ENCODE measurements around the gene GNPNAT1. TPM values are rescaled to one million over a fixed set of nuclear protein-coding genes. Genes with fewer than 3 reads are reported as not detected.

The GNPNAT1 gene
- total RNA-seq, 4 donors from 2014 or later: 9.4 to 27.3 (median 15.0) TPM

GRCh38 chr14:52801014-52801712 lies 9.8 kb upstream of the GNPNAT1 start:
- TF ChIP-seq POLR2A (IDR thresholded peaks at IDR 0.05): no peak
- TF ChIP-seq, protein P1, sequence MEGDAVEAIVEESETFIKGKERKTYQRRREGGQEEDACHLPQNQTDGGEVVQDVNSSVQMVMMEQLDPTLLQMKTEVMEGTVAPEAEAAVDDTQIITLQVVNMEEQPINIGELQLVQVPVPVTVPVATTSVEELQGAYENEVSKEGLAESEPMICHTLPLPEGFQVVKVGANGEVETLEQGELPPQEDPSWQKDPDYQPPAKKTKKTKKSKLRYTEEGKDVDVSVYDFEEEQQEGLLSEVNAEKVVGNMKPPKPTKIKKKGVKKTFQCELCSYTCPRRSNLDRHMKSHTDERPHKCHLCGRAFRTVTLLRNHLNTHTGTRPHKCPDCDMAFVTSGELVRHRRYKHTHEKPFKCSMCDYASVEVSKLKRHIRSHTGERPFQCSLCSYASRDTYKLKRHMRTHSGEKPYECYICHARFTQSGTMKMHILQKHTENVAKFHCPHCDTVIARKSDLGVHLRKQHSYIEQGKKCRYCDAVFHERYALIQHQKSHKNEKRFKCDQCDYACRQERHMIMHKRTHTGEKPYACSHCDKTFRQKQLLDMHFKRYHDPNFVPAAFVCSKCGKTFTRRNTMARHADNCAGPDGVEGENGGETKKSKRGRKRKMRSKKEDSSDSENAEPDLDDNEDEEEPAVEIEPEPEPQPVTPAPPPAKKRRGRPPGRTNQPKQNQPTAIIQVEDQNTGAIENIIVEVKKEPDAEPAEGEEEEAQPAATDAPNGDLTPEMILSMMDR (IDR thresholded peaks at IDR 0.05): no peak
- Histone ChIP-seq H3K4me1 (no peaks in the 10 kb centered on the region), H3K9me3 (no peaks in the 10 kb centered on the region), H3K36me3 (no peaks in the 10 kb centered on the region), H3K27ac (peak overlapping the region in 3 of 4 donors; percentile 42 to 63 (median 51)), H3K27me3 (no peaks in the 10 kb centered on the region), H3K4me3 (no peak overlapping the region)
- intact Hi-C loops (cut with DNase I): no loop called here
- WGBS, 2 donors: 55 to 70% methylated on average over 5 of the region's 5 CpGs
- no peak for DNase-seq

DNA sequence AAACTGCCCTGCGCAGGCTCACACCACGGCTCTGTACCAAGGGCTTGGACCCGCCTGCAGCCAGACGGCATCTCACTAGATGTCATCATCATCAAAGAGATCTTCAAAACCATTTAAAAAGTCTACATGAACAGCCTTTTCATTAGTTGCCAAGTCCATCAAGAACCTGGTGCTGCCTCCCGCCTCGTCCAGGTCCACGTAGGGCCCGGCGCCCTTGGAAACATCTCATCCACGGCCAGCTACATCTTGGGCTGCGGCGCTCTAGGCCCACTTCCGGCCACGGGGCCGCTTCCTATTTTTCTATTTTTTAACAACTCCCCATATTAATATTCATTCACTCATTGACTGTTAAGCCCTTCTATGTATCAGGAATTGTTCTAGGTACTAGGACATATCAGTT lies 7.4 kb upstream of the GNPNAT1 start:
- Histone ChIP-seq H3K27ac (no peak overlapping the region), H3K4me3 (no peak overlapping the region), H3K27me3 (no peaks in the 10 kb centered on the region), H3K36me3 (no peaks in the 10 kb centered on the region), H3K9me3 (no peaks in the 10 kb centered on the region), H3K4me1 (no peaks in the 10 kb centered on the region)
- 86 to 95% methylated on average over 15 of the region's 15 CpGs for WGBS, 2 donors
- TF ChIP-seq POLR2A (IDR thresholded peaks at IDR 0.05): no peak
- TF ChIP-seq, protein P1 (IDR thresholded peaks at IDR 0.05): no peak
- no peak for DNase-seq
- intact Hi-C loops (cut with DNase I): no loop called here

GRCh38 chr14:52797653-52798052 lies 6.2 kb upstream of the GNPNAT1 start:
- DNase-seq: no peak
- Histone ChIP-seq H3K36me3 (no peaks in the 10 kb centered on the region), H3K9me3 (no peaks in the 10 kb centered on the region), H3K27ac (no peak overlapping the region), H3K4me3 (no peak overlapping the region), H3K4me1 (no peaks in the 10 kb centered on the region), H3K27me3 (no peaks in the 10 kb centered on the region)
- TF ChIP-seq, protein P1 (IDR thresholded peaks at IDR 0.05): no peak
- no peak for TF ChIP-seq POLR2A (IDR thresholded peaks at IDR 0.05)
- 56 to 66% methylated on average over 3 of the region's 3 CpGs for WGBS, 2 donors
- intact Hi-C loops (cut with DNase I): no loop called here

DNA sequence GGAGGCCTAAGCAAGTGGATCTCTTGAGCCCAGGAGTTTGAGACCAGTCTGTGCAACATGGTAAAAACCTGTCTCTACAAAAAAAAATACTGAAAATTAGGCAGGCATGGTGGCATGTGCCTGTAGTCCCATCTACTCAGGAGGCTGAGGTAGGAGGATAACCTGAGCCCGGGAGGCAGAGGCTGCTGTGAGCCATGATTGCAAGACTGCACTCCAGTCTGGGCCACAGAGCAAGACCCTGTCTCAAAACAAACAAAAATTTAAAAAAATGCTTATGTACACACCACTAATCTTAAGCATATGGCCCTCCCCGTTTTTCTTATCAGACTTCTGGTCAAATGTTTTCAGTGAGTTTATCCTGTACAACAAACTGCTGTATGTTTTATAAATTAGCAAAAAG lies 1.7 kb upstream of the GNPNAT1 start:
- H3K36me3 ChIP-seq: no peaks in the 10 kb centered on the region
- H3K4me1 ChIP-seq: peaks cover 4 to 33% (median 21%) of the 10 kb centered on the region in 3 donors
- H3K27ac ChIP-seq: no peak overlapping the region
- no peak for DNase-seq
- H3K27me3 ChIP-seq: no peaks in the 10 kb centered on the region
- 65 to 73% methylated on average over 2 of the region's 2 CpGs for WGBS, 2 donors
- H3K4me3 ChIP-seq: no peak overlapping the region
- intact Hi-C loops (cut with DNase I): no loop called here
- no peaks in the 10 kb centered on the region for H3K9me3 ChIP-seq
- no peak for TF ChIP-seq POLR2A (IDR thresholded peaks at IDR 0.05)

DNA sequence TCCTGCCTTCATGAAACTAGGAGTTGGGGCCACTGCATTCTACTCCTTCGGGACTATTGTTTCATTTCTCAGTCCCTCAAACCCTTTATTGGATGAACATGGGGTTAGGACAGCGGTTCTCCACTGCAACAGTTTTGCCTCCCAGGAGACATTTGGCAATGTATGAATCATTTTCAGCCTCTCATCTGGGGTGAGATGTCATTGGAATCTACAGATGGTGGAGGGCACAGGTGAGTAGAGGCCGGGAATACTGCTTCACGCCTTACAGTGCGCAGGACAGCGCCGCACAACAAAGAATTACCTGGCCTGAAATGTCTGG lies 649 bp upstream of the GNPNAT1 start:
- TF ChIP-seq, protein P1 (IDR thresholded peaks at IDR 0.05): no peak
- no peak for TF ChIP-seq POLR2A (IDR thresholded peaks at IDR 0.05)
- Histone ChIP-seq H3K4me3 (peak overlapping the region; percentile 66 to 85 (median 72)), H3K9me3 (no peaks in the 10 kb centered on the region), H3K4me1 (peaks cover 4 to 33% (median 21%) of the 10 kb centered on the region in 3 donors), H3K36me3 (no peaks in the 10 kb centered on the region), H3K27me3 (no peaks in the 10 kb centered on the region), H3K27ac (peak overlapping the region; percentile 83 to 95 (median 90))
- intact Hi-C loops (cut with DNase I): no loop called here
- no peak for DNase-seq
- 56 to 70% methylated on average over 3 to 7 of the region's 7 CpGs for WGBS, 2 donors
